GM23338 (cell line): ENCODE measurements around the gene CACNA2D4.

Experiments used
- CTCF ChIP-seq, 2 experiments: fragments of 200-600 bp in 1 of 2; sonication (generic) in 1 of 2; conservative IDR thresholded peaks; 2 replicates each; pipeline versions ENCODE4 v1.5.1 to v1.6.1; 2016 to 2017; ENCODE audit warnings: antibody characterized with exemption in 2 of 2, low read depth in 2 of 2, mild to moderate bottlenecking in 2 of 2, moderate library complexity in 1 of 2
- EZH2 ChIP-seq: fragments of 200-600 bp; sonication (generic); IDR thresholded peaks from one replicate; pipeline ENCODE4 v1.8.0; 2017; ENCODE audit warnings: antibody characterized with exemption, mild to moderate bottlenecking, low read depth; ENCODE audit not compliant: unreplicated experiment
- EZH2phosphoT487 ChIP-seq: fragments of 200-600 bp; sonication (generic); IDR thresholded peaks from one replicate; pipeline ENCODE4 v1.8.1; 2018; ENCODE audit warnings: antibody characterized with exemption; ENCODE audit not compliant: unreplicated experiment
- NANOG ChIP-seq: IDR thresholded peaks from 2 replicates; pipeline ENCODE4 v1.6.1; 2016; ENCODE audit warnings: antibody characterized with exemption, borderline replicate concordance
- POLR2AphosphoS5 ChIP-seq: IDR thresholded peaks from 2 replicates; pipeline ENCODE4 v1.6.1; 2016; ENCODE audit warnings: antibody characterized with exemption, low read depth
- TF ChIP-seq, protein P1 (sequence below): IDR thresholded peaks from 2 replicates; pipeline ENCODE4 v1.6.1; 2016; ENCODE audit warnings: antibody characterized with exemption

- TF ChIP-seq POLR2AphosphoS5 (no peak), CTCF (conservative IDR thresholded peaks at IDR 0.05; ENCODE audit: low read depth in 2 of 2) (no peak), NANOG (no peak), EZH2phosphoT487 (no peak), EZH2 (no peak)
- TF ChIP-seq, protein P1, sequence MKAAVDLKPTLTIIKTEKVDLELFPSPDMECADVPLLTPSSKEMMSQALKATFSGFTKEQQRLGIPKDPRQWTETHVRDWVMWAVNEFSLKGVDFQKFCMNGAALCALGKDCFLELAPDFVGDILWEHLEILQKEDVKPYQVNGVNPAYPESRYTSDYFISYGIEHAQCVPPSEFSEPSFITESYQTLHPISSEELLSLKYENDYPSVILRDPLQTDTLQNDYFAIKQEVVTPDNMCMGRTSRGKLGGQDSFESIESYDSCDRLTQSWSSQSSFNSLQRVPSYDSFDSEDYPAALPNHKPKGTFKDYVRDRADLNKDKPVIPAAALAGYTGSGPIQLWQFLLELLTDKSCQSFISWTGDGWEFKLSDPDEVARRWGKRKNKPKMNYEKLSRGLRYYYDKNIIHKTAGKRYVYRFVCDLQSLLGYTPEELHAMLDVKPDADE = no peak
Observed at GRCh38 chr12:1815814-1816729, 102.4 kb downstream of the CACNA2D4 start.
